ENCODE data around the gene MAST2. TPM values are rescaled to one million over a fixed set of nuclear protein-coding genes. Genes with fewer than 3 reads are reported as not detected.

Gene MAST2
- total RNA-seq, 2 donors from 2014 or later: 44.5 to 52.1 TPM

DNA sequence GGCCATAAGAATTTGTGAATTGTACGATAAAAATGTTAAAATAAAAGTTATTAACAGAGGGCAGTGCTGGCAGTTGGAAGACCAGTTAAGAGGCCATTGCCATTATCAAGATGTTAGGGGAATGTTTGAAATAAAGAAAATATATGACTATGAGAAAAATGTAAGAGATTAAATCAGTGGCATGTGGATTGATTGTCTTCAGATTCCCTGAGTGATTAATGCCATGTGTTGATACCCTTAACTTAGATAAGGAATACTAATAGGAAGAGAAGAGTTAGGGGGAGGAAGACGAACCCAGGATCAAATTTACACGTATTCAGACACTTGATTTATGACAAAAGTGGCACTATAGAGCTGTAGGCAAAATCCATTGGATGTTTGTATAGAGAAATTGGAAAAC lies 173.2 kb downstream of the MAST2 start:
- no peak for DNase-seq (ENCODE audit: low spot score)
- TF ChIP-seq, protein P1, sequence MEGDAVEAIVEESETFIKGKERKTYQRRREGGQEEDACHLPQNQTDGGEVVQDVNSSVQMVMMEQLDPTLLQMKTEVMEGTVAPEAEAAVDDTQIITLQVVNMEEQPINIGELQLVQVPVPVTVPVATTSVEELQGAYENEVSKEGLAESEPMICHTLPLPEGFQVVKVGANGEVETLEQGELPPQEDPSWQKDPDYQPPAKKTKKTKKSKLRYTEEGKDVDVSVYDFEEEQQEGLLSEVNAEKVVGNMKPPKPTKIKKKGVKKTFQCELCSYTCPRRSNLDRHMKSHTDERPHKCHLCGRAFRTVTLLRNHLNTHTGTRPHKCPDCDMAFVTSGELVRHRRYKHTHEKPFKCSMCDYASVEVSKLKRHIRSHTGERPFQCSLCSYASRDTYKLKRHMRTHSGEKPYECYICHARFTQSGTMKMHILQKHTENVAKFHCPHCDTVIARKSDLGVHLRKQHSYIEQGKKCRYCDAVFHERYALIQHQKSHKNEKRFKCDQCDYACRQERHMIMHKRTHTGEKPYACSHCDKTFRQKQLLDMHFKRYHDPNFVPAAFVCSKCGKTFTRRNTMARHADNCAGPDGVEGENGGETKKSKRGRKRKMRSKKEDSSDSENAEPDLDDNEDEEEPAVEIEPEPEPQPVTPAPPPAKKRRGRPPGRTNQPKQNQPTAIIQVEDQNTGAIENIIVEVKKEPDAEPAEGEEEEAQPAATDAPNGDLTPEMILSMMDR (IDR thresholded peaks at IDR 0.05): no peak
- Histone ChIP-seq H3K27ac (no peak overlapping the region), H3K4me1 (no peaks in the 10 kb centered on the region), H3K9me3 (peaks cover 6% of the 10 kb centered on the region in 2 donors), H3K27me3 (no peaks in the 10 kb centered on the region), H3K4me3 (no peak overlapping the region), H3K36me3 (peaks cover 13% of the 10 kb centered on the region)

DNA sequence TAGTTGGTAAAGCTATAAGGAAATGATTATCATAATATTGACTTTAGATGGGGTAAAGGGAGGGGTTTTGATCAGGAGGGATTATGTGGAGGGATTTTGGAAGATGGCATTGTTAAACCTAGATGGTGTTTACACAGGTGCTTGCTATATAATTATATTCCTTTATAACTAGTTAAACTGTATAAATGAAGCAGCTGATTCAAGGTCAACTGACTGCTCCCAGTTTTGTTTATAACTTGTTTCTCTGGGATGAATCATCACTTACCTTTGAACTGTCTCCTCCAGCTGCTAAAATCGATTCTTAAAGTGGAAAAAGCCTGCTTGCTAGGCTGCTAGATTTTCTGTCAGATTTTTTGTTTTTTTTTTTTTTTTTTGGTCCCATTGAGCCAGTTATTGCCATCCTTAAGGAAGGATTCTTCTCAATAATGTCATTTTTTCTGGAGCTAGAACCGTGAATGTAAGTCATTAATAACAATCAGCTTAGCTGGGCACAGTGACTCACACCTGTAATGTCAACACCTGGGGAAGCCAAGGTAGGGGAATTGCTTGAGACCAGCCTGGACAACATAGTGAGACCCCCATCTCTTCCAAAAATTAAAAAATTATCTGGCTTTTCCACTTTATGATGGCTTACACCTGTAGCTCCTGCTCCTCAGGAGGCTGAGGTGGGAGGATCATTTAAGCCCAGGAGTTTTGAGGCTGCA lies 175.8 kb downstream of the MAST2 start:
- no peak for DNase-seq (ENCODE audit: low spot score)
- Histone ChIP-seq H3K27ac (no peak overlapping the region), H3K27me3 (no peaks in the 10 kb centered on the region), H3K36me3 (no peaks in the 10 kb centered on the region), H3K4me3 (no peak overlapping the region), H3K9me3 (peaks cover 6% of the 10 kb centered on the region in 2 donors), H3K4me1 (no peaks in the 10 kb centered on the region)
- TF ChIP-seq, protein P1 (IDR thresholded peaks at IDR 0.05): no peak

DNA sequence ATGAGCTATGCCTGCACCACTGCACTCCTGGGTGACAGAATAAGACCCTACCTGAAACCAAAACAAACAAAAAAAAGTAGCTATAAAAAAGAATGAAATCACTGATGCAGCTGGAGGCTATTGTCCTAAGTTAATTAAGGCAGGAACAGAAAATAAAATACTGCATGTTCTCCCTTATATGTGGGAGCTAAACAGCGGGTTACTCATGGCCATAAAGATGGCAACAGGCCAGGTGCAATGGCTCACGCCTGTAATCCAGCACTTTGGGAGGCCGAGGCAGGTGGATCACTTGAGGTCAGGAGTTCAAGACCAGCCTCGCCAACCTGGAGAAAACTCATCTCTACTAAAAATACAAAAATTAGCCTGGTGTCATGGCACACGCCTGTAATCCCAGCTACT lies 176.4 kb downstream of the MAST2 start:
- no peak for DNase-seq (ENCODE audit: low spot score)
- Histone ChIP-seq H3K27ac (no peak overlapping the region), H3K27me3 (no peaks in the 10 kb centered on the region), H3K4me1 (no peaks in the 10 kb centered on the region), H3K9me3 (peaks cover 6% of the 10 kb centered on the region in 2 donors), H3K36me3 (no peaks in the 10 kb centered on the region), H3K4me3 (no peak overlapping the region)
- TF ChIP-seq, protein P1 (IDR thresholded peaks at IDR 0.05): no peak

DNA sequence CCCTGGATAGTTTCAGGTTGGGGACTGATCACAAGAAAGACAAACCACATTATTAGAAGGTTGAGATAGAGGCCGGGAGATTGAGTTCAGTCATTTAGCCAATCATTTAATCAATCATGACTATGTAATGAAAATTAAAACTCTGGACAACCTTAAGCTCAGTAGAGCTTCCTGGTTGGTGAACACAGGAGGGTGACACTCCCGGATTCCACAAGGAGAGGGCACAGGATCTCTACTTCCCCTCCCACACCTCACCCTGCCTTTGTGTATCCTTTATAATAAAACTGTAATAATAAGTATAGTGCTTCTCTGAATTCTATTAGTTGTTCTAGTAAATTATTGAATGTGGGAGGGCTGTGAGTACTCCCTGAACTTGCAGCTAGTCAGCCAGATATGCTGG lies 178.9 kb downstream of the MAST2 start:
- Histone ChIP-seq H3K4me3 (no peak overlapping the region), H3K4me1 (no peaks in the 10 kb centered on the region), H3K27ac (no peak overlapping the region), H3K36me3 (no peaks in the 10 kb centered on the region), H3K27me3 (no peaks in the 10 kb centered on the region), H3K9me3 (peaks cover 6% of the 10 kb centered on the region in 2 donors)
- TF ChIP-seq, protein P1 (IDR thresholded peaks at IDR 0.05): no peak
- no peak for DNase-seq (ENCODE audit: low spot score)

DNA sequence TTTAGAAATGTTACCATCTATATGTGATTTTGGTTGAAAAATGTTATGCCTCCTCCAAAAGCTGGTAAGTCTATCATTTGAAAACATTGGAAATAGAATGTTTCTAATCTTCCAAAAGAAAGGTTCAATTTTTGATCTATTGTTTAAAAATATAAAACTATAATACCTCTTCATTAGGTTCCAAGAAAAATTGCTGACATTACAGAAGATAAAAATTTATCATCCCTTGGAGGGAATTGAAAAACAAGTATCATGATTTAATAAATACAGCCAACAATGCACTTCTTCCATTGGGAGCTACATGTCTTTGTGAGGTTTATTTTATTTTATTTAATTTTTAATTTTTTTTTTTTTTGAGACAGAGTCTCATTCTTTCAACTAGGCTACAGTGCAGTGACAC lies 180.6 kb downstream of the MAST2 start:
- no peak overlapping the region for H3K4me3 ChIP-seq
- H3K4me1 ChIP-seq: no peaks in the 10 kb centered on the region
- no peak overlapping the region for H3K27ac ChIP-seq
- no peaks in the 10 kb centered on the region for H3K36me3 ChIP-seq
- DNase-seq (ENCODE audit: low spot score): no peak
- TF ChIP-seq, protein P1 (IDR thresholded peaks at IDR 0.05): no peak
- peaks cover 6% of the 10 kb centered on the region in 2 donors for H3K9me3 ChIP-seq
- H3K27me3 ChIP-seq: no peaks in the 10 kb centered on the region

DNA sequence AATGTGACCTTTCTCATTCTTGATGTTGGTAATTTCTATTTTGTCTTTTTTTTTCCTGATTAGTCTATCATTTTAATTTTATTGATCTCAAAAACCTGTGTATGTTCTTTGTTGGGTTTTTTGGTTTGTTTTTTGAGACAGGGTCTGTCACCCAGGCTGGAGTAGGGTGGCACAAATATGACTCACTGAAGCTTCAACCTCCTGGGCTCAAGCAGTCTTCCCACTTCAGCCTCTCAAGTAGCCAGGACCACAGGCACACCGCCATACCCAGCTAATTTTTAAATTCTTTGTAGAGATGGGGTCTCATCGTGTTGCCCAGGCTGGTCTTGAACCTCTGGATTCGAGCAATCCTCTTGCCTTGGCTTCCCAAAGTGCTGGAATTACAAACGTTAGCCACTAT lies 183.8 kb downstream of the MAST2 start:
- Histone ChIP-seq H3K27me3 (no peaks in the 10 kb centered on the region), H3K4me3 (no peak overlapping the region), H3K36me3 (no peaks in the 10 kb centered on the region), H3K9me3 (no peaks in the 10 kb centered on the region), H3K4me1 (no peaks in the 10 kb centered on the region), H3K27ac (no peak overlapping the region)
- no peak for DNase-seq (ENCODE audit: low spot score)
- TF ChIP-seq, protein P1 (IDR thresholded peaks at IDR 0.05): no peak

All from right atrium auricular region (tissue), 2 donors.